HEK293 (cell line): ENCODE data around the gene CTF1.

Experiments used
- BCL6B ChIP-seq: fragments of 450-650 bp; formaldehyde crosslinking; IDR thresholded peaks from 2 replicates; pipeline ENCODE4 v1.5.1; 2017; ENCODE audit warnings: missing biosample characterization, missing genetic modification characterization
- KLF1 ChIP-seq: fragments of 450-650 bp; formaldehyde crosslinking; IDR thresholded peaks from 2 replicates; pipeline ENCODE4 v1.5.1; 2016; ENCODE audit warnings: missing biosample characterization, missing genetic modification characterization
- PBX3 ChIP-seq: sonication (generic); formaldehyde crosslinking; IDR thresholded peaks from 2 replicates; pipeline ENCODE4 v1.8.1; 2022; ENCODE audit warnings: mild to moderate bottlenecking, moderate library complexity, missing genetic modification reagents
- PRDM10 ChIP-seq: fragments of 450-650 bp; formaldehyde crosslinking; IDR thresholded peaks from 2 replicates; pipeline ENCODE4 v1.5.1; 2016; ENCODE audit warnings: missing biosample characterization, missing genetic modification characterization
- REST ChIP-seq: fragments of 450-650 bp; formaldehyde crosslinking; IDR thresholded peaks from 2 replicates; pipeline ENCODE4 v1.5.1; 2016; ENCODE audit warnings: missing biosample characterization, missing genetic modification characterization
- SP2 ChIP-seq: fragments of 450-650 bp; formaldehyde crosslinking; IDR thresholded peaks from 2 replicates; pipeline ENCODE4 v1.5.1; 2016; ENCODE audit warnings: missing biosample characterization, missing genetic modification characterization
- SP3 ChIP-seq: fragments of 450-650 bp; formaldehyde crosslinking; IDR thresholded peaks from 2 replicates; pipeline ENCODE4 v1.5.1; 2016; ENCODE audit warnings: missing biosample characterization, missing genetic modification characterization
- TCF7L2 ChIP-seq: IDR thresholded peaks from 2 replicates; pipeline ENCODE4 v1.6.1; 2011; ENCODE audit warnings: low read depth, mild to moderate bottlenecking, inconsistent platforms, low read length, moderate library complexity, borderline replicate concordance
- ZBTB11 ChIP-seq: fragments of 450-650 bp; formaldehyde crosslinking; conservative IDR thresholded peaks from 2 replicates; pipeline ENCODE4 v1.5.1; 2016; ENCODE audit warnings: low read depth, missing biosample characterization, missing genetic modification characterization
- ZNF10 ChIP-seq: fragments of 450-650 bp; formaldehyde crosslinking; IDR thresholded peaks from 2 replicates; pipeline ENCODE4 v1.5.1; 2017; ENCODE audit warnings: missing biosample characterization, missing genetic modification characterization
- ZNF2 ChIP-seq: fragments of 450-650 bp; formaldehyde crosslinking; IDR thresholded peaks from 2 replicates; pipeline ENCODE4 v1.5.1; 2016; ENCODE audit warnings: missing biosample characterization, missing genetic modification characterization
- ZNF335 ChIP-seq: fragments of 450-650 bp; formaldehyde crosslinking; conservative IDR thresholded peaks from 2 replicates; pipeline ENCODE4 v1.5.1; 2016; ENCODE audit warnings: missing biosample characterization, missing genetic modification characterization
- ZNF341 ChIP-seq: fragments of 450-650 bp; formaldehyde crosslinking; IDR thresholded peaks from 2 replicates; pipeline ENCODE4; 2016; ENCODE audit warnings: low read depth, missing biosample characterization, missing genetic modification characterization
- ZNF398 ChIP-seq: fragments of 450-650 bp; formaldehyde crosslinking; IDR thresholded peaks from 2 replicates; pipeline ENCODE4 v1.5.1; 2017; ENCODE audit warnings: missing biosample characterization, missing genetic modification characterization
- ZNF521 ChIP-seq: fragments of 450-650 bp; formaldehyde crosslinking; IDR thresholded peaks from 2 replicates; pipeline ENCODE4 v1.5.1; 2017; ENCODE audit warnings: missing biosample characterization, mild to moderate bottlenecking, missing genetic modification characterization
- ZNF555 ChIP-seq: fragments of 450-650 bp; formaldehyde crosslinking; conservative IDR thresholded peaks from 2 replicates; pipeline ENCODE4 v1.5.1; 2017; ENCODE audit warnings: missing biosample characterization, mild to moderate bottlenecking, missing genetic modification characterization, inconsistent platforms
- ZNF600 ChIP-seq: fragments of 450-650 bp; formaldehyde crosslinking; IDR thresholded peaks from 2 replicates; pipeline ENCODE4 v1.5.1; 2016; ENCODE audit warnings: missing biosample characterization, missing genetic modification characterization
- ZNF621 ChIP-seq: fragments of 450-650 bp; formaldehyde crosslinking; IDR thresholded peaks from 2 replicates; pipeline ENCODE4 v1.5.1; 2017; ENCODE audit warnings: missing biosample characterization, missing genetic modification characterization
- ZNF624 ChIP-seq: fragments of 450-650 bp; formaldehyde crosslinking; IDR thresholded peaks from 2 replicates; pipeline ENCODE4 v1.5.1; 2017; ENCODE audit warnings: missing biosample characterization, missing genetic modification characterization
- ZNF692 ChIP-seq: fragments of 450-650 bp; formaldehyde crosslinking; IDR thresholded peaks from 2 replicates; pipeline ENCODE4 v1.5.1; 2016; ENCODE audit warnings: missing biosample characterization, missing genetic modification characterization
- ZNF792 ChIP-seq: fragments of 450-650 bp; formaldehyde crosslinking; IDR thresholded peaks from 2 replicates; pipeline ENCODE4 v1.5.1; 2016; ENCODE audit warnings: missing biosample characterization, missing genetic modification characterization
- ZSCAN30 ChIP-seq: fragments of 450-650 bp; IDR thresholded peaks from 2 replicates; pipeline ENCODE4 v1.5.1; 2018; ENCODE audit warnings: missing biosample characterization, mild to moderate bottlenecking, missing genetic modification characterization, moderate library complexity
- ZXDB ChIP-seq: fragments of 450-650 bp; formaldehyde crosslinking; IDR thresholded peaks from 2 replicates; pipeline ENCODE4 v1.5.1; 2016; ENCODE audit warnings: missing biosample characterization, missing genetic modification characterization

CTF1 gene

GRCh38 chr16:30922960-30923535 lies 26.6 kb downstream of the CTF1 start (continued):
- TF ChIP-seq ZNF2 (tag by site-specific recombination) (peak; percentile 88), ZBTB11 (peak; percentile 68), ZNF624 (tag by site-specific recombination) (no peak), ZNF600 (tag by site-specific recombination) (peak; percentile 99), ZNF521 (no peak), KLF1 (tag by site-specific recombination) (peak; percentile 96), ZNF335 (peak; percentile 99), TCF7L2 (no peak), ZNF621 (no peak), ZNF10 (tag by site-specific recombination) (peak; percentile 89), SP2 (peak; percentile 94), REST (tag by site-specific recombination) (peak; percentile 28; the same call in 1 of the 2 replicates), ZNF692 (tag by site-specific recombination) (peak; percentile 38), ZNF341 (tag by site-specific recombination) (peak; percentile 56), ZSCAN30 (no peak), PBX3 (no peak), SP3 (tag by site-specific recombination) (peak; percentile 100), ZXDB (tag by site-specific recombination) (peak; percentile 81), ZNF398 (peak; percentile 100), ZNF792 (tag by site-specific recombination) (no peak), PRDM10 (tag by site-specific recombination) (peak; percentile 85), ZNF555 (no peak), BCL6B (tag by site-specific recombination) (peak; percentile 91)
